NOMO-1 treated with dmso at 0.1 percent for 144 hours (cell line): ENCODE results near the gene NEK6.

ENCODE experiments used
- DNase-seq: peaks from one replicate; lab custom pipeline; 2025; ENCODE audit not compliant: unreplicated experiment; lab: John Stamatoyannopoulos, UW

The NEK6 gene

GRCh38 chr9:124320062-124320973 lies 62.6 kb downstream of the NEK6 start:
- DNase-seq, result no peak

GRCh38 chr9:124321416-124321815 lies 63.7 kb downstream of the NEK6 start:
- no peak for DNase-seq

GRCh38 chr9:124321935-124322334 lies 64.2 kb downstream of the NEK6 start:
- DNase-seq, result no peak

GRCh38 chr9:124322618-124323432 lies 65.1 kb downstream of the NEK6 start:
- DNase-seq, result peak; percentile 73

- DNase-seq, result no peak
Observed at GRCh38 chr9:124323904-124324303, 66.2 kb downstream of the NEK6 start.

GRCh38 chr9:124325816-124326215 lies 68.1 kb downstream of the NEK6 start:
- DNase-seq, result no peak

GRCh38 chr9:124326378-124326777 lies 68.6 kb downstream of the NEK6 start:
- no peak for DNase-seq

GRCh38 chr9:124327491-124327890 lies 69.7 kb downstream of the NEK6 start:
- DNase-seq, result no peak

- DNase-seq, result no peak
Observed at GRCh38 chr9:124328285-124328684, 70.5 kb downstream of the NEK6 start.

GRCh38 chr9:124329206-124329792 lies 71.5 kb downstream of the NEK6 start:
- DNase-seq, result no peak

GRCh38 chr9:124330011-124330697 lies 72.4 kb downstream of the NEK6 start:
- no peak for DNase-seq

- no peak for DNase-seq
Observed at GRCh38 chr9:124331580-124331979, 73.8 kb downstream of the NEK6 start.

- no peak for DNase-seq
Observed at GRCh38 chr9:124332361-124333202, 74.8 kb downstream of the NEK6 start.

GRCh38 chr9:124333203-124333579 lies 75.4 kb downstream of the NEK6 start:
- no peak for DNase-seq

GRCh38 chr9:124334568-124335319 lies 77.0 kb downstream of the NEK6 start:
- no peak for DNase-seq

- no peak for DNase-seq
Observed at GRCh38 chr9:124335320-124335707, 77.6 kb downstream of the NEK6 start.

- DNase-seq, result no peak
Observed at GRCh38 chr9:124337562-124337961, 79.8 kb downstream of the NEK6 start.

GRCh38 chr9:124339603-124340146 lies 81.9 kb downstream of the NEK6 start:
- no peak for DNase-seq
